HuH-7 (cell line): ENCODE data around the gene C5.
"Not testable (repeated sequence)": the region's sequence is repeated elsewhere in the genome, so short reads cannot be mapped to it uniquely, and the experiment has no call there.

ENCODE experiments used
- DNase-seq: peaks from one replicate; pipeline ENCODE4 v3.0.0; 2011; ENCODE audit warnings: low spot score

C5 gene

DNA sequence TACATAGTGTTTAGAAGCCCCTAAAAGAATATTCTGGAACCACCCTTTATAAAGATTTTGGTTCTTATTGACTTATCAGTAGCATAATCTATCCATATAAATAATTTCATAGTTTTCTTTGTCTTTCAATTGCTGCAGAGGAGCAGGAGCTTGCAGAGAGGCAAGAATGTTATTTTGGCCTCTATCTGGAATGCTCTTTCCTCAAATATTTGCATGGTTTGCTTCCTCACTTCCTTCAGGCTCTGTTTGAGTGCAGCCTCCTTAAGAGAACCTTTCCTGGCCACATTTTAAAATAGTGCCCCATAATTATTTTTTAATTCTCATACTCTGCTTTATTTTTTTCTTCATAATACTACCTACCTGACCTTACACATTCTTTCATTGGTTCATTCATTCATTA is 1.5 kb downstream of the C5 start:
- DNase-seq, result no peak

DNA sequence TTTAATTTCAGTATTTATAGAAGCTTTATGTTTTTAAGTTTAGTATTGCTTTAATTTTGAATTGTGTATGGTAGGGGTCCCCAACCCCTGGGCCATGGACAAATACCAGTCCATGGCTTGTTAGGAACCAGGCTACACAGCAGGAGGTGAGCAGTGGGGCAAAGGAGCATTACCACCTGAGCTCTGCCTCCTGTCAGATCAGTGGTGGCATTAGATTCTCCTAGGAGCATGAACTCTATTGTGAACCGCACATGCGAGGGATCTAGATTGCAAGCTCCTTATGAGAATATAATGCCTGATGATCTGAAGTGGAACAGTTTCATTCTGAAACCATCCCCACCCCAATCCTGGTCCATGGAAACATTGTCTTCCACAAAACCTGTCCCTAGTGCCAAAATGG is 1.9 kb downstream of the C5 start:
- no peak for DNase-seq

DNA sequence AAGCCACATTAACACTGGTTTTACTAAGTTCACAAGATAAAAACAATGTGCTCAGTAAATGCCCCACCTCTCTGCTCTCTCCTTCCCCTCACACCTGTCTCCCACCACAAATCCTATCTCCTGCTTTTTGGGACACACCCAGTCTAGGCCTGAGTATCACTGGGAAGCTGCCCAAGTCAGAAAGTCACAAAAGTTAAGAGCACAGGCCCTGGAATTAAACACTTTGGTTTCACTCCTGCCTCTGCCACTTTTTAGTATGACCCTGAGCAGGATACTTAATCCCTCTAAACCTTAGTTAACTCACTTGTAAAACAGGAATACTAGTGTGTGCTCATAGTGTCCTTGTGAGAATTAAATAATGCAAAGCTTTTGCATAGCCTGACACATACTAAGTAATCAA is 11.3 kb downstream of the C5 start:
- DNase-seq, result no peak

DNA sequence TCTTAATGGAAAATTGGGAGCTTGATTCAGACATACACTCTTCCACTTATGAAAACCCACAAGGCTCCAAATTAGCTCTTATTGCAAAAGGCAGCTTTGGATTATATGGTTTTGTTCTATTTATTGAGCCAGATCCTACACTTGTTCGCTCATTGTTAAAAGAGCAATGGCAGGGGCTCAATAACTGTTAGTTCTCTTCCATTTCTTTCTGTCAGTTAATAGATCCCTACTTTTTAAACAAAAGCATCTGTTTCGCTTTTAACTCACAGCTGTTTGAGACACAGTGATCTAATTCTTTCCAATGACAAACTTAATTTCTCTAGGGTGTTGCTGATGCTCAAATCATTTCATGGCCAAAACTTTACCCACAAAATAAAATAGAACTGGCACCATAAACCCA is 11.7 kb downstream of the C5 start:
- DNase-seq, result no peak

DNA sequence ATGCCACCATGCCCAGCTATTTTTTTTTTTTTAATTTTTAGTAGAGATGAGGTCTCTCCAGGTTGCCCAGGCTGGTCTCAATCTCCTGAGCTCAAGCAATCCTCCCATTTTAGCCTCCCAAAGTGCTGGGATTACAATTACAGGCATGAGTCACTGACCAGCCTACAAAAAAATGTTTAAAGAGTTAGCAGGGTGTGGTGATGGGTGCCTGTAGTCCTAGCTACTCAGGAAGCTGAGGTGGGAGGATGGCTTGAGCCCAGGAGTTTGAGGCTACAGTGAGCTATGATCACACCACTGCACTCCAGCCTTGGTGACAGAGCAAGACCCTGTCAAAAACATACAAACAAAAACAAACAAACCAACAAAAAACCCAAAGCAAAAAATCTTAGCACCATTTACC is 14.4 kb downstream of the C5 start:
- not testable (repeated sequence) for DNase-seq

DNA sequence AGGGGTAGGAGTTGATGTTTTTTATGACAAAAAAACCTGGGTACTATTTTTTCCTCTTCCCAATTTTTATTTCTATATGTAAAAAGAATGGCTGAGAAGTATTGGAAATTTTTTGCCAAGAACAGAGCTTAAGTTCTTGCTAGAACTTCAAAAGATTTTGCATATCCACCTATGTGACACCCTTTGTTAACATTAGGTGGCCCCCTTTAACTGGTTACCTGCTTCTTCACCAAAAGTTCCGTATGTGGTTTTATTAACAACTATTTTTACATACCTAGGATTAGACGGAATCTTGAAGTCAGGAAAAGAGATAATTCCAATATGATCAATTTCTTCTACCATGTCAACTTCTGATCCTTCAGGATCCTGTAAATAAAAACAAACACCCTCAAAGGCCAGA is 15.5 kb downstream of the C5 start:
- DNase-seq, result no peak

DNA sequence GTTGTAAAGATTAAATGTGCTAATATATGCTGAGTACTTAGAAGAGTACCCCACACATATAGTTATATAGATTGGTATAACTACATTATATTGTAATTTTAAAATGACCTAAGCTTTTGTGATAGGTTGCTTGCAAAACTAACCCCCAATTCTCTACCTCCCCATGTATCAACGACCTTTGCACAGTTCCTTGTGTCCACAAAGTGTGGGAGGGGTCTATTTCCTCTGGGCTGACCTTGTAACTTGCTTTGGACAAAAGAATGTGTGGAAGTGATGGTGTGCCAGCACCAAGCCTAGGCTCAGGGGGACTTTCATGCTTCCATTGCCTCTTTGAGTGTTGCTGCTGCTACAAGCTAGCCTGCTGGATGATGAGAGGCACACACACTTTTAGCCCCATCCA is 20.6 kb downstream of the C5 start:
- no peak for DNase-seq

DNA sequence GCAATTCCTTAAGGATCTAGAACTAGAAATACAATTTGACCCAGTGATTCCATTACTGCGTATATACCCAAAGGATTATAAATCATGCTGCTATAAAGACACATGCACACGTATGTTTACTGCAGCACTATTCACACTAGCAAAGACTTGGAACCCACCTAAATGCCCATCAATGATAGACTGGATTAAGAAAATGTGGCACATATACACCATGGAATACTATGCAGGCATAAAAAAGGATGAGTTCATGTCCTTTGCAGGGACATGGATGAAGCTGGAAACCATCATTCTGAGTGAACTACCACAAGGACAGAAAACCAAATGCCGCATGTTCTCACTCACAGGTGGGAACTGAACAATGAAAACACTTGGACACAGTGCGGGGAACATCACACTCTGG is 21.8 kb downstream of the C5 start:
- DNase-seq, result not testable (repeated sequence)

DNA sequence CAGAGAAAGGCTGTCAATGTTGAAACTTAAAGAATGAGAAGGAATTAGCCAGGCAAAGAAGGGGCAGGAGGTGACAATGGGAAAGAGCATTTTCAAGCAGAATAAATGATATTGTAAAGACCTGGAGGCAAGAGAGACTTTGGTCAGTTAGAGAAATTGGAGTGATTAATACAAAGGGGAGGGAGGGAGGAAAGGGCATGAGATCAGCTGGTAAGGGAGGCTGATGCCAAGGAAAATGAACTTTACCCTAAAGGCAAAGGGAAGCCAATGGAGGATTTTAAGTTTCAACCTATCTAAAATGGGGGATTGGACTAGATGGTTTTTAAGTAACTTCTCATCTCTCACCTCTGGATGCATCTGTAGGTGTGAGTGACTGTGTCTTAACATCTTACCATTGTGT is 23.3 kb downstream of the C5 start:
- DNase-seq, result no peak

DNA sequence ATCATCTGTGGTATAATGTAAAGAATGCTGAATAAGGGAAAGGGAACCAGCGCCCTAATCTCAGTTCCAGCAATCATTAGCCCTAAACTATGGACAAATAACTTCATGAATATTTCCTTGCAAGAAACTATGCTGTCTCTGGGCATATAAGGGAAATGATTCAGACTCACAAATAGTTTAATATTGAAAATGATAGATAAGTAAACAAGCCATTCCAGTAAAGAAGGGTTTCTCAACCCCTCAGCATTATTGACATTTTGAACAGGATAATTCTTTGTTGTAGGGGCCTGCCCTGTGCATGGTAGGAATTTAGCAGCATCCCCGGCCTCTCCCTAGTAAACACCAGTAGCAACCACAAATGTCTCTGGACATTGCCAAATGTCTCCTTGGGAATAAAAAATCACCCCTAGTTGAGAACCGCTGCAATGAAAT is 23.8 kb downstream of the C5 start:
- DNase-seq, result no peak

DNA sequence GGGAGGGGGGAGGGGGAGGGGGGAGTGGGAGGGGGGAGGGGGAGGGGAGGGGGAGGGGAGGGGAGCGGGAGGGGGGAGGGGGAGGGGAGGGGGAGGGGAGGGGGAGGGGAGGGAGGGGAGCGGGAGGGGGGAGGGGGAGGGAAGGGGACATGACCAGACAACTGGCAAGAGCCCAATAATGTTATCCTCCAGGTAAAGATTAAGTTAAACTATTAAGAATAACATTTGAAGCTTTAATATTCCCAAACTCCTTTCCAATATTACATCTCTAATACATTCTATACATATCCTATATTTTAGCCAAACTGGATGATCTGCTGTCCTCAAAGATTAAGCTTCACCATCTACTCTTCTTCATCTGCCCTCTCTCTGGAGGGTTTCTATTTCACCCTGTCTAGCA is 25.8 kb downstream of the C5 start:
- DNase-seq, result no peak

DNA sequence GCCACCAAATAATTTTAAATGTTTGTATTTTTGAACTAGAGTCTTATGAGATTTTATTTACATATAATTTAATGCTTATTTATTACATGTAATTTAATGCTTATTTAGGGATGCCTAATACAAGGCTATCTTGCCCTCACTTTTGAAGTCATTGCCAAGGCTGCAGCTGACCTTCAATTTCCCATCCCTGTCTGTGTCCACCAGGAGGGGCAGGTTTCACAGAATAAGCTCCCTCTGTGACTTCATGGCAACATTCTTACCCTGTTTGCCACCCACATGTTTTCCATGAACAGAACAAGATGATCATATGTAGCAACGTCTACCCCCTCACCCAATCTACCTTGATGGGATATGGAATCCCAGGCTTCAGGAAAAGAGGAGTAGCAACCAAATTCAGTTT is 27.0 kb downstream of the C5 start:
- no peak for DNase-seq

DNA sequence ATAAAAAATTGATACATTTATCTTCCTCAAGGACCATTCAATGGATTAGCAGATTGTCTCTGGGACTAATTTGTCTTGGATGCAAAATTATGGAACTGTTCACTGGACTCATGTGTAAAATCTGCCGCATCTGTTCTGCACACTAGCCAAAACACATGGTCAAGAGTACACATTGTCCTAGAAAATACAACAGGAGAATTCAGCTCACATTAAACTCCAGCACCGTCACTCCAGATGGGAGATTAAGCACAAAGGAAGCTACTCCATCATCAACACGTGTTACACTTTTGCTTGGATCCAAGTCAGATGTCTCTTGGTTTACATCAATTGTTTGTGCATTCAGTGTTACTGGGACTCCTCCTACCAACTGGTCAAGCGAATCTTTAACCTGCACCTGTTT is 28.8 kb downstream of the C5 start:
- no peak for DNase-seq

DNA sequence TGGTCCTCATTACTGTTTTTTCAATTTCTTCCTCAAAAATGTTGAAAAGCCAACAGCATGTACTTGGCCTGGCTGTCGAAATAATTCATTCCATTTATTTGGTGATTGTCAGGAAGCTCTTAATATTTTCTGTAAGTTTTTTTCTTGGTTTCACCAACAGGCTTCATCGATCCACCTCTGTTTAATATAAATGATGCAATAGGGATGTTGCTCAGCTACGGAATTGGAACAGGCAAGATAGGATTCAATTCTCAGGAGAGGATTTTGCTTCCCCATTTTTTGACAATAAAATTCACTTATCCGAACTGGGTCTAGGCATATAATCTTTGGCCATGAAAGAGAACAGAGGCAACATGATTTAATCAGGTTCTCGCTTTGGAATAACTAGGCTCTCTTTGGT is 30.8 kb downstream of the C5 start:
- DNase-seq, result no peak

DNA sequence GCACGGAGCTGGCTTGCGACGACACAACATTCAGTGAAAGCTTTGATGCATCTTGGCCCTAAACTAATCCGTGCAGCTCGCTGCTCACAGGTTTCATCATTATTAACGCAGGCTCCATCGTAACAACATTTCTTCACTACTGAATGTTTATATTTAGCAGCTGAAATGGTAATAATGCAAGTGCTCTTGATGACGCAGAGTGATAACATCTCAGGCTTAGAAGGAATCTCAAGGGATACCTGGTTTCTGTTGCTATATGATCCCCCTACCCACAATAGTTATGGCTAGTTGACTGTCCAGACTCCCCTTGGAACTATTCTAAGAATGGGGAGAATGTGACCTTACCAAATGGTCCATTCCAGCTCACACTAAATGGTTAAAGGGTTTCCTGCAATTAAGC is 36.2 kb downstream of the C5 start:
- DNase-seq, result no peak

DNA sequence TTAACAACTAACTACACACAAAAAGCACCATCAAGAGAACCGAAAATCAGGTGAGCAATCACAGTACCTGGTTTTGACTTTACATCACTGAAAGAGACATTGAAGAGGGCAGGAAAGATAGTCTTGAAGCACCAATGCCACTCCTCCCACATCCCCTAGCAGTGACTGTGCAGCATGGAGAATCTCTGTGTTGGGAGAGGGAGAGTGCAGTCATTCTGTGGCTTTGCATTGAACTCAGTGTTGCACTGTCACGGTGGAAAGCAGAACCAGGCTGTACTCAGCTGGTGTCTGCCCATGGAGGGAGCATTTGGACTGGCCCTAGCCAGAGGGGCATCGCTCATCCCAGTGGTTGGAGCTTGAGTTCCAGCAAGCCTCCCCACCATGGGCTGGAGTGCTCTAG is 40.4 kb downstream of the C5 start:
- no peak for DNase-seq

DNA sequence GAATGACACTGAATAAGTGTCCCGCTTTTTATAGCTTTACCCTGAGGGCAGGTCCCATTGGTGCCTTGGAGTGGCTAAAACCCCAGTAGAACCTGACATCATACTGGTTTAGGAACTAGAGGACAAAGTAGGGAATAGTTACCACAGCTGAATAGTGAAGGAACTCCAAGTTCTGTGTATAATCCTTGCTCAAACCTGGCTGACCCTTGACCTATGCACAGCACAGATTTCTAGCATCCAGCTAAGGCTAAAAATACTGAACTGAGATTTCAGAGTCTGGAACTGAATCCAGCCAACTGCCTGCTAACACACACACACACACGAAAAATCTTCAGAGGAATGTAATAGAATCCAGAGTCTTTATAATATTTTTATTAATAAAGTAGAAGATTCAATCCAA is 50.8 kb downstream of the C5 start:
- DNase-seq, result no peak

DNA sequence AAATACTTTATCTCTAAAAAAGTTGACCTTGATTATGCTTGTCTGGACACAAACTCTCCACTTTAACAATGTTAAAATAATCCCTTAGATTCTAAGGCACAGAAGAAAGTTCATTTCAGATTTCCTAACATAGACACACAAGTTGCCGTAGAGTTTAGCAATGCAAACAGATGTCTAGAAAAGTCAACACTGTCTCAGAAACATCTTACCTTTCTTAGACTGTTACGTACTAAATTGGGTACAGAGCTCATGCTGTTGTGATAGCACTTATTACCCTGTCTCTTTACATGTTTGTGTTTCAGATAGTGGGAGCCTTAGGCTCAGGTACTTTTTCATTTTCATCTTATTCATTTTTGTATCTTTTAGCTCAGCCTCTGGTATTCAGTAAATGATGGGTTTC is 52.0 kb downstream of the C5 start:
- no peak for DNase-seq

DNA sequence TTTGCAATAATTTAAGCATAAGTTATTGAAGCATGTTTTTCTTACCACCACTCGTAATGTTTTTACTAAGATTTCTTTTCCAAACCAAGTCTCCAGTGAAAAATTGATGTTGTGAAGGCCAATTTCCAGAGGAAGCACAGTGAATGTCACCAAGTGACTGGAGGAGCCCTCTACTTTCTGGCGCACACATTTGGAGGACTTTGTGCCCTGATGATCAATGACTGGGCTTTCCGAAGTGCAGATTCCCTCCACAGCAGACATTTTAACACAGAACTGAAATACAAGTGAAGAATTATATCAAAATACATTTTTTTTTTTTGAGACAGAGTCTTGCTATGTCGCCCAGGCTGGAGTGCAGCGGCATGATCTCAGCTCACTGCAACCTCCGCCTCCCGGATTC is 52.6 kb downstream of the C5 start:
- DNase-seq, result no peak

DNA sequence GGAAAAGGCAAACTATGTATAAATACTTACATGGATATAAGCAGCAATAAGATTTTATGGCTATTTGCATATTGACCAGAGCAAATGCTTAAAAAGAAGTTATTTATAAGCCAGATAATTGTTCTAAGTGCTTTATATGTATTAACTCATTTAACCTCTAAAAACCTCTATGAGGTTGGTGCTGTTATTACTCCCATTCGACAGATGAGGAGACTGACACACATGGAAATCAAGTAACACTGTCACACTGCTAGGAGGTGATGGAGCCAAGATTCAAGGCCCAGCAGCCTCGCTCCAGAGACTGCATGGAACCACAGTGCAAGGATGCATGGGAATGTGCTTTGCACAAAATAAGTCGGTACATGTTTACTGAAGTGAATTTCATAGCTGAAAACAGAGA is 53.7 kb downstream of the C5 start:
- no peak for DNase-seq

DNA sequence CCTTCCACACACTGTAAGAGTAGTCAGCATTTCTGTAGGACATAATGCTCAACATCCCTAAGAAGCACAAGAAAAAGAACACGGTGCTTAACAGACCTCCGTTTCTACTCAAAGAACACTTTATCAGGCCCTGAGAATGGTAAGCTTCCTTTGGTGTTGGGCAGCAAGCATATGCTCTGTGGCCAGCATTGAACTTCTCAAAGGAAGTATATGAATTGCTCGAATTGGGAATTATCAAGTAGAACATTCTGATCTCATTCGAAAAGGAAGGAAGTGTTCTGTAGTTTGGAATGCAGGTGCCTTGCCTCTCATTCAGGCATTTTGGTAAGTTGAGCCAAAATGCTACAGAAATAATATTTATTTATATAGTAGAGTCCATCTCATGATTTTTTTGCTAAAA is 61.0 kb downstream of the C5 start:
- no peak for DNase-seq

DNA sequence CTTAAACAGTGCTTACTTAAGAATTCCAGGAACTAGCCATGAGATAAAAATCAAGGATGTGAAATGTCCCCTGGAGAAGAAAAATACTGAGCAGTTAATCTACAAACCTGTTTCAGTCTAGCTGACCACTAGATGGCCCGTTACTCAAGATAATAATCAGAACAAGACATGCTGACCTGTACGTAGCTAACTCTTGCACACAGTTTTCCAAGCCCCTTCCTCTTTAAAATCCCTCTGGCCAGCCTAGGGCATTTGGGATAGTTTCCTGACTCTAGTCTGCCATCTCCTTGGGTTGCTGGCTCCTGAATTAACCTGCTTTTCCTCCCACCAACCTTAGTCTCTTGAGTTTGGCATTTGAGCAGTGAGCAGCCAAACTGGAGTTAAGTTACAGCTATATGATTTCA is 64.3 kb downstream of the C5 start:
- DNase-seq, result peak; percentile 39

DNA sequence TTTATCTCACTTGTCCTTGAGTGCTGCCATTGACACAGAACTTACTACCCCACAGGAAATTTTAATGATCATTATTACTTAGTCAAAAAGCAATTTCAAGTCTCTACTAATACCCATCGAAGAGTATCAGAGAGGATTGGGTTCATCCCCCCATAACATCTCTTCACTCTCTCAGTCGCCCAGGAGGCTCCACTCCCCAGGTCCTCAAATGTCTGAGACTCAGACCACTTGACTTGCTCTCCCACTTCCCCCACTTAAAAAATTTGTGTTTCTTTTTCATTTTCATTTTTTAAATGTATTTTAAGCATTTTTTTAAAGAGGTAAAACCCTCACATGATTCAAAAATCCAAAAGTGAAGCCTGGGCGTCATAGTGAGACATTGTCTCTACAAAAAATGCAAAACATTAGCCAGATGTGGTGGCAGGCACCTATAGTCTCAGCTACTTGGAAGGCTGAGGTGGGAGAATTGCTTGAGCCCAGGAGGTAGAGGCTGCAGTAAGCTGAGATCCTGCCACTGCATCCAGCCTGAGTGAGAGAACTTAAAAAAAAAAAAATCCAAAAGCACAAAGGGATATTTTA is 66.7 kb downstream of the C5 start:
- no peak for DNase-seq

DNA sequence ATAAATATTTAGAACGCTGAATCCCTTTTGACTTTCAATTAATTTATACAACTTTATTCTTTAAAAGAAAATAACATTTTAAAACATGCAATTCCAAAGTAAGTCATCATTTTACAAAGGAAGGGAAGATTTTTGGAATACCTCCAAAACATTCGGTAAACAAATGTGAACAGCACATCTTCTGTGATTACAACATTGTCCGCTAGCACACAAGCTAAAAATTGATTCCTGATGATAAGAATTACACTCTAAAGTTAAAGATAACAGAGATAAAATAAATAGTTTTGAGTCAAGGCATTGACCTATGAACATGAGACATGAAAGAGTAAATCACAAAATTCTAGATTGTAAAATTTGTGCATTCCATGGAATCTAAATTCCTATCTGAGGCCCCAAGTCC is 67.2 kb downstream of the C5 start:
- no peak for DNase-seq

DNA sequence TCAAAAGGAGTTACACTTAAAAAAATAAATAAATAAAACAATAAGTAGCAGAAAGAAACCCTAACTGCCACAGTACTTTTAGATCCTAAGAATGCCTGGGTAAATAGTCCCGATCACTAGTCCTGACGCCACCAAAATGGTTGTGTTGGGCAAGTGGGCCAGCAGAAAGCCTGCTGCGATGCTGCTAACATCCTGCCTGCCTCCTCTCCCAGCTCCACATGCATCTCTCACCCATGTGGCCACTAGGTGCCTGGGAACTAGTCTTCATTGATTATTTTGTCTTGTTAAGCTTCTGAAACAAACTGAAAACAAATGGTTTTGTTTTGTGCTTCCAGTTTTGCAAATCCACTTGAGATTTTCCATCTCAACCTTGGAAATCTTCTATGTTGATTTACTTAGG is 69.1 kb downstream of the C5 start:
- no peak for DNase-seq
